CD14-positive monocyte (primary cell): Measurements from ENCODE around the gene C5orf58. TPM values are rescaled to one million over a fixed set of nuclear protein-coding genes. Genes with fewer than 3 reads are reported as not detected.

ENCODE experiments used
- DNase-seq, 3 donors: peaks; one replicate each; pipeline ENCODE4 v3.0.0-alpha.2; 2011 to 2022
- H2AFZ ChIP-seq: 2 replicates; pipeline ENCODE4 v1.6.0; 2012; ENCODE audit warnings: mild to moderate bottlenecking, low read depth, low read length, inconsistent platforms; ENCODE audit not compliant: insufficient read depth, poor library complexity, severe bottlenecking
- H3K27ac ChIP-seq, 2 donors: 1 replicate in 1 of 2; 2 replicates in 1 of 2; pipeline ENCODE4 v1.5.1; 2012 to 2013; ENCODE audit warnings: low read length in 2 of 2, control low read depth in 1 of 2, inconsistent platforms in 1 of 2, low read depth in 1 of 2, mild to moderate bottlenecking in 1 of 2
- H3K27me3 ChIP-seq, 2 donors: one replicate each; pipeline versions ENCODE4 v1.6.0 to v1.6.1; 2011 to 2013; ENCODE audit warnings: low read length in 2 of 2; ENCODE audit not compliant: control insufficient read depth in 2 of 2, insufficient read depth in 2 of 2
- H3K36me3 ChIP-seq, 2 donors: replicated peaks in 1 of 2; 1 replicate in 1 of 2; 2 replicates in 1 of 2; pipeline versions ENCODE4 v1.5.1 to v1.6.1; 2012 to 2013; ENCODE audit warnings: low read length in 2 of 2, control low read depth in 1 of 2, inconsistent platforms in 1 of 2, mild to moderate bottlenecking in 1 of 2; ENCODE audit not compliant: insufficient read depth in 2 of 2, control insufficient read depth in 1 of 2
- H3K4me1 ChIP-seq, 2 donors: 1 replicate in 1 of 2; 2 replicates in 1 of 2; pipeline versions ENCODE4 v1.5.1 to v1.6.1; 2012 to 2013; ENCODE audit warnings: low read length in 2 of 2, control low read depth in 1 of 2, inconsistent platforms in 1 of 2, mild to moderate bottlenecking in 1 of 2, moderate library complexity in 1 of 2; ENCODE audit not compliant: insufficient read depth in 2 of 2, control insufficient read depth in 1 of 2
- H3K4me2 ChIP-seq: replicated peaks from 2 replicates; pipeline ENCODE3; 2012; ENCODE audit warnings: low read length, moderate library complexity, mild to moderate bottlenecking; ENCODE audit not compliant: poor library complexity, severe bottlenecking; ENCODE audit errors: extremely low read depth
- H3K4me3 ChIP-seq, 3 experiments: fragments of 200-600 bp in 1 of 3; sonication (generic) in 1 of 3; replicated peaks in 1 of 3; 1 replicate in 2 of 3; 2 replicates in 1 of 3; pipeline ENCODE4 v1.5.1; 2011 to 2013; ENCODE audit warnings: low read length in 3 of 3, mild to moderate bottlenecking in 3 of 3, control low read depth in 2 of 3, low read depth in 2 of 3, inconsistent platforms in 1 of 3, moderate library complexity in 1 of 3
- H3K79me2 ChIP-seq: 2 replicates; pipeline ENCODE4 v1.6.0; 2012; ENCODE audit warnings: mild to moderate bottlenecking, control low read depth, inconsistent platforms, low read length, moderate library complexity; ENCODE audit not compliant: insufficient read depth
- H3K9ac ChIP-seq: 2 replicates; pipeline ENCODE4 v1.6.0; 2017; ENCODE audit warnings: low read length, mild to moderate bottlenecking; ENCODE audit not compliant: insufficient read depth, poor library complexity, severe bottlenecking
- H3K9me3 ChIP-seq, 2 donors: replicated peaks in 1 of 2; 1 replicate in 1 of 2; 2 replicates in 1 of 2; pipeline versions ENCODE4 v1.5.1 to v1.6.1; 2012 to 2013; ENCODE audit warnings: low read length in 2 of 2, control low read depth in 1 of 2; ENCODE audit not compliant: control insufficient read depth in 1 of 2, insufficient read depth in 1 of 2
- H4K20me1 ChIP-seq: 2 replicates; pipeline ENCODE4 v1.6.0; 2012; ENCODE audit warnings: mild to moderate bottlenecking, low read length, control low read depth, moderate library complexity; ENCODE audit not compliant: insufficient read depth
- H3K27ac Mint-ChIP-seq, 7 donors: one replicate each; pipeline ENCODE4 v1.8.0; 2020; ENCODE audit warnings: mild to moderate bottlenecking in 7 of 7, mixed read lengths in 7 of 7, moderate library complexity in 6 of 7, inconsistent platforms in 2 of 7
- H3K27me3 Mint-ChIP-seq, 3 donors: one replicate each; pipeline ENCODE4 v1.8.0; 2021 to 2022; ENCODE audit warnings: low read depth in 3 of 3, mild to moderate bottlenecking in 3 of 3, mixed read lengths in 3 of 3, moderate library complexity in 3 of 3, inconsistent platforms in 1 of 3
- H3K36me3 Mint-ChIP-seq, 2 donors: one replicate each; pipeline ENCODE4 v1.8.0; 2020; ENCODE audit warnings: mixed read lengths in 2 of 2, inconsistent platforms in 1 of 2, mild to moderate bottlenecking in 1 of 2
- H3K4me1 Mint-ChIP-seq: one replicate; pipeline ENCODE4 v1.8.0; 2020; ENCODE audit warnings: mild to moderate bottlenecking, mixed read lengths
- H3K4me3 Mint-ChIP-seq, 2 donors: one replicate each; pipeline ENCODE4 v1.8.0; 2020; ENCODE audit warnings: mild to moderate bottlenecking in 2 of 2, mixed read lengths in 2 of 2, moderate library complexity in 1 of 2
- H3K9me3 Mint-ChIP-seq, 7 donors: one replicate each; pipeline ENCODE4 v1.8.0; 2020 to 2022; ENCODE audit warnings: mixed read lengths in 7 of 7, mild to moderate bottlenecking in 6 of 7, moderate library complexity in 6 of 7, inconsistent platforms in 2 of 7
- CTCF ChIP-seq: fragments of 200-600 bp; IDR thresholded peaks from one replicate; pipeline ENCODE4 v1.8.0; 2022; ENCODE audit warnings: antibody characterized with exemption, mild to moderate bottlenecking
- WGBS: methylation state at CpG from one replicate; pipeline ENCODE4 v1.1.5; 2013; ENCODE audit warnings: missing lambda C conversion rate; ENCODE audit not compliant: insufficient coverage; 5-methylcytosine and 5-hydroxymethylcytosine counted together
- intact Hi-C, 2 donors: fragments of 100-400 bp; cut with micrococcal nuclease; formaldehyde crosslinking; loops; one replicate each; pipeline versions ENCODE4 v1.15.0 to v1.15.1; 2023
- polyA plus RNA-seq, 3 donors: library from polyadenylated mRNA; depleted of rRNA in 1 of 3; unstranded in 2 of 3; stranded (reverse) in 1 of 3; fragments of 300-500 nt in 2 of 3; fragments of >200 nt in 1 of 3; fragmentation: Illumina TruSeq in 2 of 3; gene quantifications; 1 replicate in 2 of 3; 2 replicates in 1 of 3; pipeline ENCODE4 v1.2.3, GENCODE V29; 2012 to 2021

Gene C5orf58
- polyA plus RNA-seq, 3 donors, result 0.46 TPM; not detected in 2

GRCh38 chr5:170184737-170185136, 48.0 kb upstream of the C5orf58 start:
- Histone ChIP-seq H3K4me1 (no peaks in the 10 kb centered on the region), H3K27me3 (no peaks in the 10 kb centered on the region), H2AFZ (no peak overlapping the region), H3K27ac (no peak overlapping the region), H3K9me3 (no peaks in the 10 kb centered on the region), H4K20me1 (no peaks in the 10 kb centered on the region), H3K79me2 (no peaks in the 10 kb centered on the region), H3K4me2 (no peak overlapping the region), H3K9ac (no peak overlapping the region), H3K4me3 (no peak overlapping the region), H3K36me3 (no peaks in the 10 kb centered on the region)
- Mint-ChIP-seq H3K9me3 (no peaks in the 10 kb centered on the region), H3K27me3 (peaks cover 0 to 7% (median 2%) of the 10 kb centered on the region in 3 donors), H3K4me3 (no peak overlapping the region), H3K27ac (no peak overlapping the region), H3K36me3 (no peaks in the 10 kb centered on the region), H3K4me1 (peaks cover 2% of the 10 kb centered on the region)
- WGBS, result 100% methylated on average over 4 of the region's 4 CpGs
- TF ChIP-seq CTCF, result no peak
- DNase-seq, result no peak
- intact Hi-C loops, result loop anchor here (2.0 kb wide), 1 partner anchor 84 kb away; no protein-coding TSS in a partner anchor

- H3K27me3 Mint-ChIP-seq, result peaks cover 0 to 7% (median 2%) of the 10 kb centered on the region in 3 donors
- no peak overlapping the region for H3K4me3 ChIP-seq
- peaks cover 15% of the 10 kb centered on the region for H3K4me1 Mint-ChIP-seq
- H2AFZ ChIP-seq, result no peak overlapping the region
- H3K27ac Mint-ChIP-seq, result no peak overlapping the region
- 33% methylated on average over 3 of the region's 3 CpGs for WGBS
- intact Hi-C loops, result no loop called here
- no peaks in the 10 kb centered on the region for H3K79me2 ChIP-seq
- H3K9ac ChIP-seq, result no peak overlapping the region
- peaks cover 11 to 13% of the 10 kb centered on the region in 2 donors for H3K4me1 ChIP-seq
- no peaks in the 10 kb centered on the region for H3K36me3 Mint-ChIP-seq
- no peak for TF ChIP-seq CTCF
- H3K9me3 ChIP-seq, result no peaks in the 10 kb centered on the region
- no peaks in the 10 kb centered on the region for H3K36me3 ChIP-seq
- H3K4me2 ChIP-seq, result no peak overlapping the region
- no peaks in the 10 kb centered on the region for H3K9me3 Mint-ChIP-seq
- no peaks in the 10 kb centered on the region for H3K27me3 ChIP-seq
- no peak overlapping the region for H3K27ac ChIP-seq
- no peaks in the 10 kb centered on the region for H4K20me1 ChIP-seq
- DNase-seq, result no peak
- H3K4me3 Mint-ChIP-seq, result no peak overlapping the region
Measured at GRCh38 chr5:170186156-170186555, 46.6 kb upstream of the C5orf58 start.
